GM19193 (cell line): ENCODE data around the gene ALKBH5.

Experiments
- POLR2A ChIP-seq: IDR thresholded peaks from 4 replicates; pipeline ENCODE4 v1.6.1; 2011; ENCODE audit not compliant: insufficient read depth, insufficient read length; ENCODE audit errors: extremely low read depth

ALKBH5 gene

GRCh38 chr17:18251204-18251603 lies 67.6 kb downstream of the ALKBH5 start:
- no peak for TF ChIP-seq POLR2A

DNA sequence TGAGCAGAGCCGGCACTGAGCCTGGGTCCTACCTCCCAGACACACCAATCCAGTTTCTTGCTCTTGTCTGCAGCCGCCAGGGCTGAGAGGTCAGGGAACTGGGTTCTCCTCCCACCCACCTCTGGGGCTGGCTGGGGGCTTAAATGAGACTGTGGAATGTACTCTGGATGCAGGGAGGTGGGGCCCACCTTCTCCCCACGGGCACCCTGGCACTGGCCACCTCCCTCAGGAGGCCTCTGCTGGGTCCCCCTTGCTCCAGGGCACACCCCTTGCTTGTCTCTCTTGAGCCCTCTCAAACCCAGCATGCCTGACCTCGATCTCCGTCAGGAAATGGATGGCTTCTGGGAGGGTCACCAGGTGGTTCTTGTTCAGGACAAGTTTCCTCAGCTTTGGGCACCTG lies 68.5 kb downstream of the ALKBH5 start:
- no peak for TF ChIP-seq POLR2A

GRCh38 chr17:18253187-18253884 lies 69.7 kb downstream of the ALKBH5 start:
- no peak for TF ChIP-seq POLR2A

DNA sequence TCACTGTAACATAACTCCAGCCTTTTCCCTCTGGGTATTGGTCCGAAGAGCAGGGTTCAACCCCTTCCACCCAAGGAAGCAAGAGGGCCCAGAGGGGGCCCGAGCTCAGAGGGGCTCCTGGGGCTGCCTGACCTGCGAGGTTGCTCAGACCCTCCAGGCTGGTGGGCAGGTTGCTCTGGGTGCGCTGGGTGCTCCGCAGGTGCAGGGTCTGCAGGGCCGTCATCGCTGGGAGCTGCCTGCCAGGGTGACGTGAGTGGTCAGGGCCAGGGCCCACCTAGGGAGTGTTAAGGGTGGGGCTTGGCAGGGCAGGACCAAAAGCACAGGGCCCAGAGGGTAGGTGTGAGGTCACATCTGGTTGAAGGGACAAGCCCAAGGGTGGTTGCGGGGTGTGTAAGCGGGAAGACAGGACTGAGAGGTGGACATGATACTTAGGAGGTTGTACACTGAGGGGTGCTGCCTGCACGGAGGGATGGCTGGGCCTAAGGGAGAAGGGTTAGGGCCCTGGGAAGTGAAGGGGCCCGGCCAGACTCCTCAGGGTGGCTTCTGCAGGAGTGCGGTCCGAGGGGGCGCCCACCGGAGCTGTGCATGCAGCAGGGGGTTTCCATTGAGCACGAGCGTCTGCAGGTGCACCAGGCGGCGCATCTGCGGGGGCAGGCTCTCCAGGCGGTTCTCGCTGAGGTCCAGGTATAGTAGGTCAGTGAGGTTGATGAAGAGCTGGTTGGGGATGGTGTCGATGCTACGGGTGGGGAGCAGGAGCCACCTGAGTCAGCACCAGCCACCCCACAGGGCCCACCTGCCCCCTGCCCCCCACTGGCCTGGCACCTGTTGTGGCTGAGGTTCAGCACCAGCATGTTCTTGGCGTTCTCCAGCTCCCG lies 70.6 kb downstream of the ALKBH5 start:
- no peak for TF ChIP-seq POLR2A

DNA sequence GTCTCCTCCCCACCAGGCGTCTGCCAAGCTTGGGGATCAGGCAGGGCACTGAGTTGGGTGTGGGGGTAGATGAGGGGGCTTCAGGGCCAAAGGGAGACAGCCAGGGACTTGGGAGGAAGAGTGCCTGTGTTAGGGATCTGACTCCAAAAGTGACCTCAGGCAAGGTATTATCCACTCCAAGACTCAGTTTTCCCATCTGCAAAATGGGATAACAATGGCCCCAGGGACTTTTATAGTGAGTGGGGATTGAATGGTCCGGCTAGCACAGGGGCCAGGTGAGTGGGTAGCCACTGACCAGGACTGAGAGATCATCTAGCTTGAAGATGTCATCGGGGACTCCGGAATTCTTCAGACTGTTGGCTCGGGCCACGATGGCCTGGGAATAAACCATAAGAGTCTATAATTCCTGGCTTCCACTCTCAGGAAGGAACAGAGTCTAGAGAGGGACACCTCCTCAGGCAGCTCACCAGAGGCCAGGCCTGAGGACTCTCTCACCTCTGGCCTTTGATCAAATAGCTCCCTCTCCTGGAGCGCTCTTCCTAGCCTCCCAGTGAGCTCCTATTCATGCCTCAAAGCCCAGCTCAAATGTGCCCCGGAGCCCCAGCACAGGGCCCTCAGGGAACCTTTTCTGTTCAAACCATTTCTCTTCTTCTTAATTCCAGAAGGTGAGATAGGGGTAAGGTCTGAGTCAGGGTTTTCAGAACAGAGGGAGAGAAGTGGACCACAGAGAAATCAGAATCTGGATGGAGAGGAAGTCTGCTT lies 71.4 kb downstream of the ALKBH5 start:
- TF ChIP-seq POLR2A: no peak

DNA sequence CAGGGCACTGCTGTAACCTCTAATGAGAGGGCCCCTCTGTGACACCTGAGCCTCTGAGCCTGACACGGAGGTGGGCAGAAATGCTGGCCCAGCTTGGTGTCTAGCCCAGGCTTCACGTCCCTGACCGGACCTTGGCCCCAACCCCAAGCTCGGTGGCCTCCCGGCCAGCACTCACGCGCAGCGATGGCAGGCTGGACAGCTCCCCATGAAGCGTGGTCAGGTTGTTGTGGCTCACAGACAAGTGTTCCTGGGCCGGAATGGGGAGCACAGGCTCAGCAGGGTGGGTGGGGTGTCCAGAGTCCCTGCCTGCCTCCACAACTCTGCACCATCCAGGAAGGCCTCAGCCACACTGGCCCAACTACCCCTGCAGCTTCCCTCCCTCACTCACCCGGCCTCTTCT lies 72.7 kb downstream of the ALKBH5 start:
- no peak for TF ChIP-seq POLR2A

GRCh38 chr17:18256776-18257175 lies 73.1 kb downstream of the ALKBH5 start:
- no peak for TF ChIP-seq POLR2A

DNA sequence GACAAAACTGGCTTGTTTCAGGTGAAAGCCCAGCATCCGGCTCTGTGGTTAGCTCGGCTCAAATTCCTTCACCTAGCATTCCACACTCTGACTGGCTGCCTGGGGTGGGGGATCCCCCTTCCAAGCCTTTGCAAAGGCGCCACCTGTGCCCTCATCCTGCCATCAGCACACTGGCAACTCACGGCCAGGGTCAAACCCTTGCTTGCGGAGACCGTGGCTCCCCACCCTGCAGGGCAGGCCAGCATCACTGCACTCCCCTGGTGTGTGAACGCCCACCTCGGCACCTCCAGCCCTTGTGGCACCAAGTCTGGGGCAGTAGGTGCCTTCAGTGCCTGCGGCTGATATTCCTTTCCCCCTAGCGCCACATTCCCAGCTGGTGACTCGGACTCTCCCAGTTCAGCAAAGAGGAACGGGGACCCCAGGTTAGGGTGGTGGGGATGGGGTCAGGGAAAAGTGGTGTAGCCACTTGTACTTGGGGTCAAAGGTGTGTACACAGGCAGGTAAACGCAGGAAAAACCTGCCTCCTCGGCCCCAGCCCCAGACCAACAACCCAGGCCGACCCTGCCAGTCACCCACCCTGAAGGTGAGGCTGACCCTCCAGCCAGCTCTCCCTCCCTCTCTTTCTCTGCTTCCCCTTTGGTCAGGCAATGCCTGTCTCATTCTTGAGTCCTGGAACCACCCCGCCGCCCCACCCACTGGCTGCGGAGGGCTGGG lies 73.8 kb downstream of the ALKBH5 start:
- no peak for TF ChIP-seq POLR2A

GRCh38 chr17:18257982-18258355 lies 74.3 kb downstream of the ALKBH5 start:
- no peak for TF ChIP-seq POLR2A

GRCh38 chr17:18258356-18259038 lies 74.9 kb downstream of the ALKBH5 start, which contains the start of gene FLII:
Gene FLII (minus strand): TSS chr17:18258738. CDS start chr17:18258690, 48 bp downstream.
- peak; percentile 59 for TF ChIP-seq POLR2A
